ENCODE measurements around the gene AK1. TPM values are rescaled to one million over a fixed set of nuclear protein-coding genes. Genes with fewer than 3 reads are reported as not detected.

AK1 gene
- total and polyA plus RNA-seq, 10 of the 15 experiments (the other 5 are each of a cell fraction or from before 2014, with no cell fraction given): 0.23 to 3.1 (median 1.8) TPM

DNA sequence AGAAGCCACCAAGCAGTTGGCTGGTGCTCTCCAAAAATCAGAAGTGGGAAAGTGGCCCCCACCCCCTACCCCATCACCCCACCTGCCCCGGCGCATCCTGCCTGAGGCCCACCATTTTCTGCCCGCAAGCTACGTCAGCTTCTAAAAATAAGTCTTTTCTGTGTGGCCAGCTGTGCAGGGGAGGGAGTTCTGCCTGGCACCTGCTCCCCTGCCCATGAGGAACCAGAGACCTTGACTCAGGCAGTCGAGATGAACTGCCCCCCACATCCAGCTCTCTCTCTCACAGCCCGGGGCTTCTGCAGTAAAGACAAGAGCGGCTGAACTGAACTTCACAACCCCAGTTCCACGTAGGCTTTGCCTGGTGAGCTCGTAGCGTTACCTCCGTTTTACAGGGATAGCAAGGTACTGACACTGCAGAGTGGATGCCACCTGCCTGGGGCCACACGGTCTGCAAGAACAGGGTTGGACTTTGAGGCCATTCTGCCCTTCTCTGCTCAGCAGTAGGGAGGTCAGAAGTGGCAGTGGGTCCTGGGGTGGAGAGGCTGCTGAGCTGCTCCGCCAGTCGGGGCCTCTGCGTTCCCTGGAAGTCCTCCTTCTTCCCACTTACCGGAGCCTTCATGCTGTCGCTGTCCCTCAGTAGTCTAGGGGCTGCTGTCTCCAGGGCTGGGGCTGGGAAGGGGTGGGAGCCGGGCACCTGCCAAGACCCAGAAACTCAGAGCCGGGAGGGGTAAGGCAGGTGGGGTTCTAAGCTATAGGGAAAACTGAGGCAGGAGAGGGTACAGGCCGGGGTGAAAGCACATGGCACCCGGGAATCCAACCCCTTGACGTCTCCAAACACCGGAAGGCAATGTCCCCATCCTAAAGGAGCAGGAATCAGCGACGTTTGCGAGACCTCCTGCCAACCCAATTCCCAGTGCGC, 38.6 kb upstream of the AK1 start (continued):
- TF ChIP-seq NR2C1 (IDR thresholded peaks at IDR 0.05) (no peak), BHLHE40 (IDR thresholded peaks at IDR 0.05; ENCODE audit: borderline replicate concordance in 1 of 2, low read depth in 2 of 2, low read length in 1 of 2) (peak; percentile 37 to 51; a peak in 3 of 4 replicates), E4F1 (IDR thresholded peaks at IDR 0.05; ENCODE audit: borderline replicate concordance, partially characterized antibody) (no peak), TCF12 (IDR thresholded peaks at IDR 0.05; ENCODE audit: low read depth, low read length) (peak; percentile 97), ATF7 (IDR thresholded peaks at IDR 0.05; ENCODE audit: low read depth) (peak; percentile 83), STAT1 (conservative IDR thresholded peaks at IDR 0.05) (no peak), CREB1 (IDR thresholded peaks at IDR 0.05; ENCODE audit: low read depth) (peak; percentile 67; the same call in 1 of the 2 replicates), RB1 (IDR thresholded peaks at IDR 0.05; ENCODE audit: borderline replicate concordance) (no peak), MYB (IDR thresholded peaks at IDR 0.05; ENCODE audit: borderline replicate concordance, low read depth, low read length) (no peak), MLLT1 (IDR thresholded peaks at IDR 0.05) (0 out of 2 replicates have a peak, but pooled peaks have one; percentile 28), CHD4 (IDR thresholded peaks at IDR 0.05) (no peak), POLR2AphosphoS5 (IDR thresholded peaks at IDR 0.05; ENCODE audit: low read length) (peak; percentile 81), SRF (IDR thresholded peaks at IDR 0.05; ENCODE audit: low read depth in 2 of 2, low read length in 2 of 2) (no peak), FOXK2 (IDR thresholded peaks at IDR 0.05) (no peak), MYC (IDR thresholded peaks at IDR 0.05; ENCODE audit: insufficient read depth, insufficient read length, insufficient replicate concordance, low read length, severe bottlenecking) (no peak), CBFB (IDR thresholded peaks at IDR 0.05; ENCODE audit: low read depth) (no peak), ESRRA (IDR thresholded peaks at IDR 0.05; ENCODE audit: low read length) (no peak), GABPA (IDR thresholded peaks at IDR 0.05; ENCODE audit: low read depth) (no peak), EED (IDR thresholded peaks at IDR 0.05; ENCODE audit: low read depth) (no peak; the same call in 1 of the 2 replicates), FOS (IDR thresholded peaks at IDR 0.05; ENCODE audit: borderline replicate concordance, extremely low read depth, insufficient read length) (no peak)
- TF ChIP-seq, protein P1, sequence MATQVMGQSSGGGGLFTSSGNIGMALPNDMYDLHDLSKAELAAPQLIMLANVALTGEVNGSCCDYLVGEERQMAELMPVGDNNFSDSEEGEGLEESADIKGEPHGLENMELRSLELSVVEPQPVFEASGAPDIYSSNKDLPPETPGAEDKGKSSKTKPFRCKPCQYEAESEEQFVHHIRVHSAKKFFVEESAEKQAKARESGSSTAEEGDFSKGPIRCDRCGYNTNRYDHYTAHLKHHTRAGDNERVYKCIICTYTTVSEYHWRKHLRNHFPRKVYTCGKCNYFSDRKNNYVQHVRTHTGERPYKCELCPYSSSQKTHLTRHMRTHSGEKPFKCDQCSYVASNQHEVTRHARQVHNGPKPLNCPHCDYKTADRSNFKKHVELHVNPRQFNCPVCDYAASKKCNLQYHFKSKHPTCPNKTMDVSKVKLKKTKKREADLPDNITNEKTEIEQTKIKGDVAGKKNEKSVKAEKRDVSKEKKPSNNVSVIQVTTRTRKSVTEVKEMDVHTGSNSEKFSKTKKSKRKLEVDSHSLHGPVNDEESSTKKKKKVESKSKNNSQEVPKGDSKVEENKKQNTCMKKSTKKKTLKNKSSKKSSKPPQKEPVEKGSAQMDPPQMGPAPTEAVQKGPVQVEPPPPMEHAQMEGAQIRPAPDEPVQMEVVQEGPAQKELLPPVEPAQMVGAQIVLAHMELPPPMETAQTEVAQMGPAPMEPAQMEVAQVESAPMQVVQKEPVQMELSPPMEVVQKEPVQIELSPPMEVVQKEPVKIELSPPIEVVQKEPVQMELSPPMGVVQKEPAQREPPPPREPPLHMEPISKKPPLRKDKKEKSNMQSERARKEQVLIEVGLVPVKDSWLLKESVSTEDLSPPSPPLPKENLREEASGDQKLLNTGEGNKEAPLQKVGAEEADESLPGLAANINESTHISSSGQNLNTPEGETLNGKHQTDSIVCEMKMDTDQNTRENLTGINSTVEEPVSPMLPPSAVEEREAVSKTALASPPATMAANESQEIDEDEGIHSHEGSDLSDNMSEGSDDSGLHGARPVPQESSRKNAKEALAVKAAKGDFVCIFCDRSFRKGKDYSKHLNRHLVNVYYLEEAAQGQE (IDR thresholded peaks at IDR 0.05; ENCODE audit: low read depth, low read length): no peak

All from GM12878 (cell line).